Mesenchymal stem cell (in vitro differentiated cells and primary cell): ENCODE results near the gene PTHLH.

Experiments
- DNase-seq: peaks from one replicate; pipeline ENCODE4 v3.0.0-alpha.2; 2013
- H2AFZ ChIP-seq: one replicate; pipeline ENCODE4 v1.6.1; 2013; ENCODE audit warnings: low read depth, mild to moderate bottlenecking, control low read depth, inconsistent platforms, low read length, moderate library complexity
- H2AK5ac ChIP-seq: 2 replicates; pipeline ENCODE4 v1.6.1; 2013; ENCODE audit warnings: low read length, moderate library complexity, mild to moderate bottlenecking, inconsistent platforms; ENCODE audit not compliant: severe bottlenecking
- H2BK120ac ChIP-seq: one replicate; pipeline ENCODE4 v1.6.1; 2013; ENCODE audit warnings: low read depth, mild to moderate bottlenecking, inconsistent platforms, low read length, moderate library complexity
- H2BK12ac ChIP-seq, 2 experiments: one replicate each; pipeline ENCODE4 v1.6.1; 2013; ENCODE audit warnings: inconsistent platforms in 2 of 2, low read length in 2 of 2, mild to moderate bottlenecking in 2 of 2, moderate library complexity in 2 of 2, control low read depth in 1 of 2
- H2BK15ac ChIP-seq: one replicate; pipeline ENCODE4 v1.6.1; 2013; ENCODE audit warnings: mild to moderate bottlenecking, low read depth, inconsistent platforms; ENCODE audit not compliant: poor library complexity, severe bottlenecking
- H2BK5ac ChIP-seq: 2 replicates; pipeline ENCODE4 v1.6.1; 2013; ENCODE audit warnings: low read depth, mild to moderate bottlenecking, low read length, control low read depth, inconsistent platforms; ENCODE audit not compliant: poor library complexity, severe bottlenecking
- H3K14ac ChIP-seq, 2 experiments: one replicate each; pipeline ENCODE4 v1.6.1; 2013; ENCODE audit warnings: inconsistent platforms in 2 of 2, low read length in 2 of 2, control low read depth in 1 of 2, mild to moderate bottlenecking in 1 of 2, moderate library complexity in 1 of 2
- H3K18ac ChIP-seq, 2 experiments: one replicate each; pipeline ENCODE4 v1.6.1; 2013; ENCODE audit warnings: inconsistent platforms in 2 of 2, low read length in 2 of 2, control low read depth in 1 of 2, low read depth in 1 of 2, mild to moderate bottlenecking in 1 of 2
- H3K23ac ChIP-seq, 2 experiments: one replicate each; pipeline ENCODE4 v1.6.1; 2013; ENCODE audit warnings: inconsistent platforms in 2 of 2, low read length in 2 of 2, mild to moderate bottlenecking in 2 of 2, moderate library complexity in 2 of 2, control low read depth in 1 of 2
- H3K27ac ChIP-seq: 2 replicates; pipeline ENCODE4 v1.5.1; 2013; ENCODE audit warnings: mild to moderate bottlenecking, moderate library complexity, low read length, control low read depth, inconsistent platforms; ENCODE audit not compliant: poor library complexity, severe bottlenecking
- H3K27me3 ChIP-seq, 2 experiments: 2 replicates each; pipeline versions ENCODE4 v1.6.1 to v1.7.0; 2013; ENCODE audit warnings: low read length in 2 of 2, mild to moderate bottlenecking in 2 of 2, moderate library complexity in 2 of 2, control low read depth in 1 of 2, inconsistent platforms in 1 of 2; ENCODE audit not compliant: control insufficient read depth in 1 of 2, insufficient read depth in 1 of 2
- H3K36me3 ChIP-seq, 2 experiments: 2 replicates each; pipeline versions ENCODE4 v1.6.1 to v1.7.0; 2013; ENCODE audit warnings: low read length in 2 of 2, control low read depth in 1 of 2, inconsistent platforms in 1 of 2, low read depth in 1 of 2, mild to moderate bottlenecking in 1 of 2; ENCODE audit not compliant: insufficient read depth in 2 of 2, control insufficient read depth in 1 of 2
- H3K4ac ChIP-seq, 2 experiments: one replicate each; pipeline ENCODE4 v1.6.1; 2013; ENCODE audit warnings: inconsistent platforms in 2 of 2, low read length in 2 of 2, mild to moderate bottlenecking in 2 of 2, moderate library complexity in 2 of 2, control low read depth in 1 of 2, low read depth in 1 of 2
- H3K4me1 ChIP-seq: 2 replicates; pipeline ENCODE4 v1.6.1; 2013; ENCODE audit warnings: low read depth, low read length, control low read depth; ENCODE audit not compliant: control insufficient read depth, insufficient read depth
- H3K4me2 ChIP-seq: 2 replicates; pipeline ENCODE4 v1.6.1; 2013; ENCODE audit warnings: low read length, mild to moderate bottlenecking, inconsistent platforms; ENCODE audit not compliant: poor library complexity, severe bottlenecking
- H3K4me3 ChIP-seq, 2 experiments: 2 replicates each; pipeline versions ENCODE4 v1.5.1 to v1.7.0; 2013; ENCODE audit warnings: low read length in 2 of 2, mild to moderate bottlenecking in 2 of 2, control low read depth in 1 of 2, low read depth in 1 of 2; ENCODE audit not compliant: insufficient read depth in 1 of 2
- H3K79me1 ChIP-seq: replicated peaks from 2 replicates; pipeline ENCODE4 v1.6.1; 2013; ENCODE audit warnings: mild to moderate bottlenecking, control low read depth, low read length, inconsistent platforms; ENCODE audit not compliant: poor library complexity, severe bottlenecking
- H3K9ac ChIP-seq: 2 replicates; pipeline ENCODE4 v1.7.0; 2013; ENCODE audit warnings: mild to moderate bottlenecking, low read length, moderate library complexity
- H3K9me3 ChIP-seq: 2 replicates; pipeline ENCODE4 v1.7.0; 2013; ENCODE audit warnings: mild to moderate bottlenecking, low read length; ENCODE audit not compliant: control insufficient read depth
- H4K8ac ChIP-seq: one replicate; pipeline ENCODE4 v1.6.1; 2013; ENCODE audit warnings: inconsistent platforms, mild to moderate bottlenecking, low read length, moderate library complexity
- H4K91ac ChIP-seq: one replicate; pipeline ENCODE4 v1.6.1; 2013; ENCODE audit warnings: mild to moderate bottlenecking, low read length, inconsistent platforms
- WGBS: methylation state at CpG from one replicate; pipeline ENCODE4 v1.1.7; 2013; ENCODE audit warnings: mixed read lengths; 5-methylcytosine and 5-hydroxymethylcytosine counted together

Gene PTHLH

GRCh38 chr12:27927347-27927746 lies 45.2 kb downstream of the PTHLH start:
- Histone ChIP-seq H3K9me3 (no peaks in the 10 kb centered on the region), H3K4me3 (no peak overlapping the region), H3K36me3 (no peaks in the 10 kb centered on the region), H2BK5ac (no peak overlapping the region), H3K23ac (no peak overlapping the region), H2AFZ (no peak overlapping the region), H3K4ac (no peak overlapping the region), H3K4me2 (no peak overlapping the region), H3K4me1 (no peaks in the 10 kb centered on the region), H3K18ac (no peak overlapping the region), H4K8ac (no peak overlapping the region), H2AK5ac (no peak overlapping the region), H2BK120ac (no peak overlapping the region), H2BK12ac (no peak overlapping the region), H3K27ac (no peak overlapping the region), H3K9ac (no peak overlapping the region), H3K79me1 (no peaks in the 10 kb centered on the region), H3K27me3 (peaks cover 0 to 7% of the 10 kb centered on the region in 2 experiments), H2BK15ac (no peak overlapping the region), H3K14ac (no peak overlapping the region), H4K91ac (no peak overlapping the region)
- DNase-seq, result no peak
- WGBS, result 50% methylated on average over 1 of the region's 2 CpGs

- Histone ChIP-seq H3K36me3 (no peaks in the 10 kb centered on the region), H4K91ac (no peak overlapping the region), H3K27ac (no peak overlapping the region), H3K9ac (no peak overlapping the region), H2BK5ac (no peak overlapping the region), H2BK15ac (no peak overlapping the region), H3K9me3 (no peaks in the 10 kb centered on the region), H2BK12ac (no peak overlapping the region), H2BK120ac (no peak overlapping the region), H2AFZ (no peak overlapping the region), H3K4me2 (no peak overlapping the region), H3K14ac (no peak overlapping the region), H3K4me1 (no peaks in the 10 kb centered on the region), H3K23ac (no peak overlapping the region), H3K18ac (no peak overlapping the region), H3K4me3 (no peak overlapping the region), H3K27me3 (peaks cover 0 to 7% of the 10 kb centered on the region in 2 experiments), H4K8ac (no peak overlapping the region), H3K79me1 (no peaks in the 10 kb centered on the region), H2AK5ac (no peak overlapping the region), H3K4ac (no peak overlapping the region)
- WGBS, result 100% methylated on average over 1 of the region's 2 CpGs
- no peak for DNase-seq
These were observed 48.0 kb downstream of the PTHLH start for GRCh38 chr12:27924350-27925135.

GRCh38 chr12:27922531-27923139 lies 49.9 kb downstream of the PTHLH start:
- Histone ChIP-seq H3K9ac (no peak overlapping the region), H3K27me3 (peaks cover 0 to 3% of the 10 kb centered on the region in 2 experiments), H2AFZ (no peak overlapping the region), H3K79me1 (no peaks in the 10 kb centered on the region), H3K18ac (no peak overlapping the region), H3K4me1 (no peaks in the 10 kb centered on the region), H3K36me3 (no peaks in the 10 kb centered on the region), H3K9me3 (no peaks in the 10 kb centered on the region), H3K23ac (peak overlapping the region in 1 of 2 experiments; percentile 46), H3K27ac (no peak overlapping the region), H4K8ac (no peak overlapping the region), H2BK15ac (no peak overlapping the region), H3K4me2 (no peak overlapping the region), H2AK5ac (no peak overlapping the region), H2BK120ac (no peak overlapping the region), H4K91ac (no peak overlapping the region), H3K14ac (no peak overlapping the region), H3K4me3 (no peak overlapping the region), H2BK12ac (no peak overlapping the region), H3K4ac (no peak overlapping the region), H2BK5ac (no peak overlapping the region)
- no peak for DNase-seq
- 88% methylated on average over 1 of the region's 1 CpG for WGBS

GRCh38 chr12:27919671-27920235 lies 52.8 kb downstream of the PTHLH start:
- H3K79me1 ChIP-seq, result no peaks in the 10 kb centered on the region
- H3K27ac ChIP-seq, result no peak overlapping the region
- H3K27me3 ChIP-seq, result peaks cover 0 to 3% of the 10 kb centered on the region in 2 experiments
- H3K4me3 ChIP-seq, result no peak overlapping the region
- no peak for DNase-seq
- no peak overlapping the region for H2BK15ac ChIP-seq
- no peak overlapping the region for H4K8ac ChIP-seq
- no peak overlapping the region for H2AK5ac ChIP-seq
- H2BK120ac ChIP-seq, result no peak overlapping the region
- no peak overlapping the region for H2BK5ac ChIP-seq
- no peak overlapping the region for H4K91ac ChIP-seq
- no peaks in the 10 kb centered on the region for H3K4me1 ChIP-seq
- no peak overlapping the region for H2AFZ ChIP-seq
- H3K4me2 ChIP-seq, result no peak overlapping the region
- H3K14ac ChIP-seq, result no peak overlapping the region
- H3K9ac ChIP-seq, result no peak overlapping the region
- H3K18ac ChIP-seq, result no peak overlapping the region
- H3K36me3 ChIP-seq, result no peaks in the 10 kb centered on the region
- WGBS, result 83% methylated on average over 7 of the region's 7 CpGs
- H3K4ac ChIP-seq, result no peak overlapping the region
- no peaks in the 10 kb centered on the region for H3K9me3 ChIP-seq
- H2BK12ac ChIP-seq, result no peak overlapping the region
- H3K23ac ChIP-seq, result no peak overlapping the region
